Tibial nerve (tissue), 4 donors: ENCODE results near the gene PDK1.

Source experiments
- CTCF ChIP-seq, 5 experiments: fragments of 200-600 bp in 3 of 5; fragments of 450-650 bp in 2 of 5; sonication (generic) in 3 of 5; IDR thresholded peaks; one replicate each; pipeline ENCODE4 v1.5.1; 2016 to 2019; ENCODE audit warnings: antibody characterized with exemption in 5 of 5, mild to moderate bottlenecking in 3 of 5, moderate library complexity in 2 of 5
- EP300 ChIP-seq, 2 donors: sonication (generic); formaldehyde crosslinking; IDR thresholded peaks; one replicate each; pipeline ENCODE4 v1.6.1; 2017; ENCODE audit warnings: antibody characterized with exemption in 2 of 2, mild to moderate bottlenecking in 1 of 2

- TF ChIP-seq CTCF (IDR thresholded peaks at IDR 0.05) (no peak), EP300 (IDR thresholded peaks at IDR 0.05) (no peak)
Observed at GRCh38 chr2:172513524-172513900, 42.4 kb upstream of the PDK1 start.
